ENCODE results near the gene STAT6. TPM values are rescaled to one million over a fixed set of nuclear protein-coding genes. Genes with fewer than 3 reads are reported as not detected.

The STAT6 gene
- total RNA-seq, 2 donors from 2014 or later = 124 to 237 TPM

DNA sequence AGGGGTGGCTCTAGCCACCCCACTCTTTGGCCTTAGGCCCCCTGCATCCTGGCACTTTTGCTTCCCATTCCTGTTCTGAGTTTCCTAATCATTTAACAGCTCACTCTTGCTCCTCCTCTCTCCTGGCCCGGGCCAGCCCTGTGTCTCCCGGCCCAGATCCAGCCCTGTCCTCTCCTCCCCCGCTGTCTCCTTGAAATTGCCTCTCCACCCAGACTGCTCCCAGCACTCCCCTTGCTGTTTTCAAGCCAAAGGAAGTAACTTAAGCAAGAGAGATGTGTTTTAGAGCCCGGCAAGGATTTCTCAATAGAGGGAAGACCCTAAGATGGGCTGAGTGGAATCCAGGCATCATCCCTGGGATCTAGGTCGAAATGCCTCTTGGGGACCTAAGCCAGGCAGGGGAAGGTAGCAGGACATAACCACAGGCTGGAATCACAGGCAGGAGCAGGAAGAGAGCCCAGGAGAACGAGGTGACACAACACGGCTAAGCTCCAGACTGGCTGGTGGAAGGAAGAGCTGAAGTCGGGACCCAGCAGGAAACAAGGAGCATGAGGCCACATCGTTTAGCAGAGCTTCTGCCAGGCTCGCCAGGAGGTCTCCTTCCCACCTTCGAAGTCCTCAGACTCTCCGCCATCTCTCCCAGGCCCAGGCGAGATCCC lies 38.2 kb upstream of the STAT6 start:
- H3K27ac ChIP-seq = peak overlapping the region; percentile 57 to 68
- 42% methylated on average over 13 of the region's 13 CpGs for WGBS
- no peaks in the 10 kb centered on the region for H3K27me3 ChIP-seq (replicated peaks; ENCODE audit: insufficient read depth)
- H3K9me3 ChIP-seq = no peaks in the 10 kb centered on the region
- H3K36me3 ChIP-seq = peaks cover 0 to 10% of the 10 kb centered on the region in 2 donors
- peaks cover 4% of the 10 kb centered on the region for H3K4me1 ChIP-seq (replicated peaks)
- DNase-seq (ENCODE audit: low spot score) = no peak
- intact Hi-C loops (cut with DNase I) = no loop called here
- TF ChIP-seq POLR2A (IDR thresholded peaks at IDR 0.05) (no peak), CTCF (IDR thresholded peaks at IDR 0.05) (no peak), POLR2AphosphoS5 (IDR thresholded peaks at IDR 0.05) (no peak)
- H3K4me3 ChIP-seq = no peak overlapping the region

- 63% methylated on average over 4 of the region's 4 CpGs for WGBS
- peaks cover 0 to 10% of the 10 kb centered on the region in 2 donors for H3K36me3 ChIP-seq
- intact Hi-C loops (cut with DNase I) = no loop called here
- no peaks in the 10 kb centered on the region for H3K27me3 ChIP-seq (replicated peaks; ENCODE audit: insufficient read depth)
- no peaks in the 10 kb centered on the region for H3K9me3 ChIP-seq
- H3K4me1 ChIP-seq (replicated peaks) = peaks cover 4% of the 10 kb centered on the region
- no peak for DNase-seq (ENCODE audit: low spot score)
- TF ChIP-seq POLR2AphosphoS5 (IDR thresholded peaks at IDR 0.05) (peak; percentile 24), CTCF (IDR thresholded peaks at IDR 0.05) (no peak)
- peak overlapping the region; percentile 57 to 68 for H3K27ac ChIP-seq
- no peak overlapping the region for H3K4me3 ChIP-seq
Observed at GRCh38 chr12:57148469-57149244, 37.5 kb upstream of the STAT6 start.

DNA sequence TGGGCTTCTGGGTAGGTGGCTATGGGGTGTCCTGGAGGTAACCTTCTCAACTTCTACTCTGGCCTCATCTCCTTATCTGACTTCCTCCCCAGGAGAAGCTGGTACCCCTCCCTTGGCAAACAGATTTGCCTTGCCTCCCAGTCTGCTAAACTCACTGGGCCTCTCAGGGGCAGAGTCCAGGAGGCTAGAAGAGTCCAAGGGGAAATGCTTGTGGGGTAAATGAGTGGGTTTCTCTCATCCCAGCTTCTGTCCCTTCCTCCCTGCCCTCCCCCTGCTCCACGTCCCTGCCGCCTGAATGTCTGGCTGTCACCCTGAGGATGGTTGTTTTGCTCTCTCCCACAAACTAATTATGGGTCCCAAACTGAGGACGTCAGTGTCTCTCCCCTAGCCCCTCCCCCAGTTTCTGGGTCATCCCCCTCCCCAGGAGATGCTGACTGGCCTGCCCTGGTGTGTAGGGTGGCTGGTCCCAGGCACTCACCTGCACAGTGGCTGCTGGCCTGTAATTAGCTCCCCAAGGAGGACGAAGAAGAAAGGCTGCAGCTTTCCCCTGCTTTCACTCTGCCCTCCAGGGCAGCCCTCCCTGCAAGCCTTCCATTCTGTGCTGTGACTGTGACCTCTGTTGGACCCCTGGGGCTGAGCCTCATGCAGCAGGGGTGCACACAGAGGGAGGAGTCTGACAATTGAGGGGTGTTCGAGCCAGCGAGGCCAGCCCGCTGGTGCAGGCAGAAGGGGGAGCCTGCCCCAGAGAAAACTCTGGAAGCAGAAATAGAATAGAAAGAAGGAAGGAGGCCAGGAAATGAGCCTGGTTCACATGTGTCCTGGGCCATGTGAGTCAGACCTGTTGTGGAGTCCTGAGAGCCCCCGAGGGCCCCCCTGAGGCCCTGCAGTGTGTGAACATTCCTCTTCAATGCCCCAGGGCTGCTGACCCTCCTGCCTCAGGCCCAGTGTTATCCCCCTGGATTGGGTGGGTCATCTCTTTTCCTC lies 36.1 kb upstream of the STAT6 start, which contains the start of gene LRP1-AS:
TSS of gene LRP1-AS (minus strand) at position 659 of the 984 bp plus-strand sequence.
- Histone ChIP-seq H3K27ac (peak within 1 kb of the TSS; percentile 10 to 57), H3K27me3 (replicated peaks; ENCODE audit: insufficient read depth) (no peaks in the 10 kb centered on the region), H3K4me3 (no peak within 1 kb of the TSS), H3K36me3 (peaks cover 0 to 10% of the 10 kb centered on the region in 2 donors), H3K4me1 (replicated peaks) (peaks cover 1% of the 10 kb centered on the region), H3K9me3 (no peaks in the 10 kb centered on the region)
- intact Hi-C loops (cut with DNase I) = no loop called here
- WGBS = 59% methylated on average over 8 of the region's 8 CpGs
- TF ChIP-seq CTCF (IDR thresholded peaks at IDR 0.05) (no peak), POLR2AphosphoS5 (IDR thresholded peaks at IDR 0.05) (no peak), POLR2A (IDR thresholded peaks at IDR 0.05) (no peak)
- no peak for DNase-seq (ENCODE audit: low spot score)

- peak overlapping the region in 1 of 2 donors; percentile 10 for H3K27ac ChIP-seq
- no peak for DNase-seq (ENCODE audit: low spot score)
- 68% methylated on average over 2 of the region's 2 CpGs for WGBS
- H3K27me3 ChIP-seq (replicated peaks; ENCODE audit: insufficient read depth) = no peaks in the 10 kb centered on the region
- no peak overlapping the region for H3K4me3 ChIP-seq
- peaks cover 0 to 10% of the 10 kb centered on the region in 2 donors for H3K36me3 ChIP-seq
- intact Hi-C loops (cut with DNase I) = no loop called here
- H3K4me1 ChIP-seq (replicated peaks) = no peaks in the 10 kb centered on the region
- no peaks in the 10 kb centered on the region for H3K9me3 ChIP-seq
- TF ChIP-seq POLR2A (IDR thresholded peaks at IDR 0.05) (no peak), POLR2AphosphoS5 (IDR thresholded peaks at IDR 0.05) (no peak), CTCF (IDR thresholded peaks at IDR 0.05) (no peak)
Observed at GRCh38 chr12:57146092-57146491, 34.9 kb upstream of the STAT6 start.
